ENCODE results near the gene FUT7.

The FUT7 gene

GRCh38 chr9:137031904-137032640 is at the start of gene FUT7:
Gene FUT7 (minus strand): TSS chr9:137032088. CDS start chr9:137031991, 97 bp downstream.
- peak in 1 of 2 donors; percentile 37 for DNase-seq (ENCODE audit: extremely low read depth in 1 of 2, low read depth in 1 of 2)

GRCh38 chr9:137080260-137081122 is 48.6 kb upstream of the FUT7 start:
- DNase-seq (ENCODE audit: extremely low read depth in 1 of 2, low read depth in 1 of 2): no peak

- no peak for DNase-seq (ENCODE audit: extremely low read depth in 1 of 2, low read depth in 1 of 2)
Observed at GRCh38 chr9:137079401-137079787, 47.5 kb upstream of the FUT7 start.

GRCh38 chr9:137078701-137079400 is 47.0 kb upstream of the FUT7 start:
- DNase-seq (ENCODE audit: extremely low read depth in 1 of 2, low read depth in 1 of 2): no peak

- DNase-seq (ENCODE audit: extremely low read depth in 1 of 2, low read depth in 1 of 2): no peak
Observed at GRCh38 chr9:137077758-137078693, 46.1 kb upstream of the FUT7 start.

GRCh38 chr9:137077010-137077747 is 45.3 kb upstream of the FUT7 start, which contains the start of gene UAP1L1:
Gene UAP1L1 (plus strand): TSS chr9:137077517. CDS start chr9:137077533, 16 bp downstream.
- DNase-seq (ENCODE audit: extremely low read depth in 1 of 2, low read depth in 1 of 2): peak in 1 of 2 donors; percentile 36

- DNase-seq (ENCODE audit: extremely low read depth in 1 of 2, low read depth in 1 of 2): no peak
Observed at GRCh38 chr9:137076636-137077009, 44.7 kb upstream of the FUT7 start.

- DNase-seq (ENCODE audit: extremely low read depth in 1 of 2, low read depth in 1 of 2): no peak
Observed at GRCh38 chr9:137075275-137075775, 43.4 kb upstream of the FUT7 start.

GRCh38 chr9:137074657-137075274 is 42.9 kb upstream of the FUT7 start:
- no peak for DNase-seq (ENCODE audit: extremely low read depth in 1 of 2, low read depth in 1 of 2)

- DNase-seq (ENCODE audit: extremely low read depth in 1 of 2, low read depth in 1 of 2): no peak
Observed at GRCh38 chr9:137073992-137074399, 42.1 kb upstream of the FUT7 start.

- DNase-seq (ENCODE audit: extremely low read depth in 1 of 2, low read depth in 1 of 2): no peak
Observed at GRCh38 chr9:137071282-137071681, 39.4 kb upstream of the FUT7 start.

GRCh38 chr9:137070906-137071275 is 39.0 kb upstream of the FUT7 start:
- no peak for DNase-seq (ENCODE audit: extremely low read depth in 1 of 2, low read depth in 1 of 2)

- peak; percentile 68 to 75 for DNase-seq (ENCODE audit: extremely low read depth in 1 of 2, low read depth in 1 of 2)
Observed at GRCh38 chr9:137070201-137070905, 38.5 kb upstream of the FUT7 start, which contains the start of gene SAPCD2. Gene SAPCD2 (minus strand): TSS chr9:137070557. CDS start chr9:137070460, 97 bp downstream.

- no peak for DNase-seq (ENCODE audit: extremely low read depth in 1 of 2, low read depth in 1 of 2)
Observed at GRCh38 chr9:137069508-137070091, 37.7 kb upstream of the FUT7 start.

- DNase-seq (ENCODE audit: extremely low read depth in 1 of 2, low read depth in 1 of 2): no peak
Observed at GRCh38 chr9:137068539-137069507, 36.9 kb upstream of the FUT7 start.

- DNase-seq (ENCODE audit: extremely low read depth in 1 of 2, low read depth in 1 of 2): peak; percentile 64 to 70
Observed at GRCh38 chr9:137067860-137068538, 36.1 kb upstream of the FUT7 start.
